ENCODE data around the gene ZNF138. TPM values are rescaled to one million over a fixed set of nuclear protein-coding genes. Genes with fewer than 3 reads are reported as not detected.

The ZNF138 gene
- total RNA-seq, 2 donors from 2014 or later = 10.1 to 13.5 TPM

GRCh38 chr7:64872351-64873154 is 78.3 kb downstream of the ZNF138 start:
- H3K9me3 ChIP-seq = no peaks in the 10 kb centered on the region
- no peaks in the 10 kb centered on the region for H3K4me1 ChIP-seq (replicated peaks)
- DNase-seq (ENCODE audit: low spot score) = no peak
- TF ChIP-seq CTCF (IDR thresholded peaks at IDR 0.05) (no peak), POLR2A (IDR thresholded peaks at IDR 0.05) (no peak), POLR2AphosphoS5 (IDR thresholded peaks at IDR 0.05) (no peak)
- 94% methylated on average over 36 of the region's 36 CpGs for WGBS
- no peak overlapping the region for H3K27ac ChIP-seq
- H3K4me3 ChIP-seq = no peak overlapping the region
- H3K36me3 ChIP-seq = no peaks in the 10 kb centered on the region
- no peaks in the 10 kb centered on the region for H3K27me3 ChIP-seq (replicated peaks; ENCODE audit: insufficient read depth)
- intact Hi-C loops (cut with DNase I) = no loop called here

GRCh38 chr7:64873155-64873500 is 78.9 kb downstream of the ZNF138 start:
- no peak for DNase-seq (ENCODE audit: low spot score)
- TF ChIP-seq CTCF (IDR thresholded peaks at IDR 0.05) = no peak
- no peak for TF ChIP-seq POLR2A (IDR thresholded peaks at IDR 0.05)
- no peak for TF ChIP-seq POLR2AphosphoS5 (IDR thresholded peaks at IDR 0.05)
- 93% methylated on average over 10 of the region's 10 CpGs for WGBS

GRCh38 chr7:64873517-64873916 is 79.3 kb downstream of the ZNF138 start:
- H3K36me3 ChIP-seq = no peaks in the 10 kb centered on the region
- no peak for TF ChIP-seq CTCF (IDR thresholded peaks at IDR 0.05)
- no peak for TF ChIP-seq POLR2AphosphoS5 (IDR thresholded peaks at IDR 0.05)
- TF ChIP-seq POLR2A (IDR thresholded peaks at IDR 0.05) = no peak
- no peak for DNase-seq (ENCODE audit: low spot score)
- 75% methylated on average over 5 of the region's 5 CpGs for WGBS
- H3K27ac ChIP-seq = no peak overlapping the region
- no peaks in the 10 kb centered on the region for H3K27me3 ChIP-seq (replicated peaks; ENCODE audit: insufficient read depth)
- no peaks in the 10 kb centered on the region for H3K9me3 ChIP-seq
- H3K4me1 ChIP-seq (replicated peaks) = no peaks in the 10 kb centered on the region
- intact Hi-C loops (cut with DNase I) = no loop called here
- no peak overlapping the region for H3K4me3 ChIP-seq

More at GRCh38 chr7:64873155-64873500, 78.9 kb downstream of the ZNF138 start:
- Histone ChIP-seq H3K27me3 (replicated peaks; ENCODE audit: insufficient read depth) (no peaks in the 10 kb centered on the region), H3K4me1 (replicated peaks) (no peaks in the 10 kb centered on the region), H3K4me3 (no peak overlapping the region), H3K9me3 (no peaks in the 10 kb centered on the region), H3K36me3 (no peaks in the 10 kb centered on the region), H3K27ac (no peak overlapping the region)
- intact Hi-C loops (cut with DNase I) = no loop called here

- Histone ChIP-seq H3K36me3 (no peaks in the 10 kb centered on the region), H3K4me3 (no peak overlapping the region), H3K4me1 (replicated peaks) (no peaks in the 10 kb centered on the region), H3K9me3 (no peaks in the 10 kb centered on the region), H3K27me3 (replicated peaks; ENCODE audit: insufficient read depth) (no peaks in the 10 kb centered on the region), H3K27ac (no peak overlapping the region)
- WGBS = 55% methylated on average over 10 of the region's 10 CpGs
- no peak for TF ChIP-seq POLR2A (IDR thresholded peaks at IDR 0.05)
- TF ChIP-seq CTCF (IDR thresholded peaks at IDR 0.05) = no peak
- no peak for TF ChIP-seq POLR2AphosphoS5 (IDR thresholded peaks at IDR 0.05)
- intact Hi-C loops (cut with DNase I) = no loop called here
- DNase-seq (ENCODE audit: low spot score) = no peak
Observed at GRCh38 chr7:64874114-64874513, 79.9 kb downstream of the ZNF138 start.
